Duodenal mucosa (tissue), 2 donors: ENCODE results near the gene KCNH6.

Source experiments
- H3K27ac ChIP-seq: one replicate; pipeline ENCODE4 v1.7.0; 2013; ENCODE audit warnings: low read depth, low read length
- H3K27me3 ChIP-seq, 2 donors: one replicate each; pipeline ENCODE4 v1.7.0; 2013; ENCODE audit warnings: low read length in 2 of 2, control low read depth in 1 of 2; ENCODE audit not compliant: insufficient read depth in 2 of 2, control insufficient read depth in 1 of 2
- H3K36me3 ChIP-seq, 2 donors: one replicate each; pipeline ENCODE4 v1.7.0; 2013; ENCODE audit warnings: low read length in 2 of 2, control low read depth in 1 of 2; ENCODE audit not compliant: insufficient read depth in 2 of 2, control insufficient read depth in 1 of 2
- H3K4me1 ChIP-seq, 2 donors: one replicate each; pipeline ENCODE4 v1.7.0; 2013; ENCODE audit warnings: low read length in 2 of 2, control low read depth in 1 of 2; ENCODE audit not compliant: insufficient read depth in 2 of 2, control insufficient read depth in 1 of 2
- H3K4me3 ChIP-seq, 2 donors: one replicate each; pipeline ENCODE4 v1.7.0; 2013; ENCODE audit warnings: low read length in 2 of 2, low read depth in 1 of 2
- H3K9ac ChIP-seq, 2 donors: one replicate each; pipeline ENCODE4 v1.7.0; 2013; ENCODE audit warnings: low read length in 2 of 2, low read depth in 1 of 2
- H3K9me3 ChIP-seq, 2 donors: one replicate each; pipeline ENCODE4 v1.7.0; 2013; ENCODE audit warnings: low read length in 2 of 2, control low read depth in 1 of 2; ENCODE audit not compliant: control insufficient read depth in 1 of 2

Gene KCNH6

GRCh38 chr17:63523253-63523855 lies at the start of gene KCNH6:
TSS of gene KCNH6 (plus strand) at chr17:63523358. CDS start at chr17:63523414, 56 bp downstream.
- H3K4me3 ChIP-seq, result peak within 1 kb of the TSS; percentile 14 to 21
- H3K9me3 ChIP-seq, result no peaks in the 10 kb centered on the region

GRCh38 chr17:63474174-63474573 lies 49.0 kb upstream of the KCNH6 start:
- peaks cover 0 to 3% of the 10 kb centered on the region in 2 donors for H3K36me3 ChIP-seq
- H3K9me3 ChIP-seq, result no peaks in the 10 kb centered on the region
- no peaks in the 10 kb centered on the region for H3K27me3 ChIP-seq
- H3K27ac ChIP-seq, result no peak overlapping the region
- H3K4me1 ChIP-seq, result peaks cover 20 to 34% of the 10 kb centered on the region in 2 donors
- H3K9ac ChIP-seq, result no peak overlapping the region
- H3K4me3 ChIP-seq, result no peak overlapping the region

More at GRCh38 chr17:63523253-63523855, at the start of gene KCNH6:
- H3K36me3 ChIP-seq, result no peaks in the 10 kb centered on the region
- no peak within 1 kb of the TSS for H3K9ac ChIP-seq
- no peak within 1 kb of the TSS for H3K27ac ChIP-seq
- H3K4me1 ChIP-seq, result peaks cover 28 to 35% of the 10 kb centered on the region in 2 donors
- peaks cover 6 to 8% of the 10 kb centered on the region in 2 donors for H3K27me3 ChIP-seq

- H3K4me3 ChIP-seq, result no peak overlapping the region
- no peak overlapping the region for H3K9ac ChIP-seq
- no peaks in the 10 kb centered on the region for H3K9me3 ChIP-seq
- no peak overlapping the region for H3K27ac ChIP-seq
- H3K36me3 ChIP-seq, result peaks cover 3 to 6% of the 10 kb centered on the region in 2 donors
- no peaks in the 10 kb centered on the region for H3K27me3 ChIP-seq
- peaks cover 21 to 37% of the 10 kb centered on the region in 2 donors for H3K4me1 ChIP-seq
Measured at GRCh38 chr17:63474586-63475460, 48.3 kb upstream of the KCNH6 start.

GRCh38 chr17:63475491-63476412 lies 47.4 kb upstream of the KCNH6 start:
- H3K9ac ChIP-seq, result peak overlapping the region in 1 of 2 donors; percentile 10
- peaks cover 21 to 37% of the 10 kb centered on the region in 2 donors for H3K4me1 ChIP-seq
- H3K36me3 ChIP-seq, result peaks cover 6 to 14% of the 10 kb centered on the region in 2 donors
- H3K27me3 ChIP-seq, result no peaks in the 10 kb centered on the region
- H3K27ac ChIP-seq, result no peak overlapping the region
- no peaks in the 10 kb centered on the region for H3K9me3 ChIP-seq
- H3K4me3 ChIP-seq, result peak overlapping the region; percentile 35 to 50

GRCh38 chr17:63476459-63476853 lies 46.7 kb upstream of the KCNH6 start:
- H3K4me3 ChIP-seq, result peak overlapping the region; percentile 62 to 76
- H3K36me3 ChIP-seq, result peaks cover 6 to 16% of the 10 kb centered on the region in 2 donors
- H3K9me3 ChIP-seq, result no peaks in the 10 kb centered on the region
- no peaks in the 10 kb centered on the region for H3K27me3 ChIP-seq
- H3K4me1 ChIP-seq, result peaks cover 21 to 37% of the 10 kb centered on the region in 2 donors
- H3K27ac ChIP-seq, result no peak overlapping the region
- H3K9ac ChIP-seq, result peak overlapping the region in 1 of 2 donors; percentile 10

GRCh38 chr17:63476854-63477479 lies 46.2 kb upstream of the KCNH6 start, which contains the start of gene ACE:
TSS of gene ACE (plus strand) at chr17:63477061. CDS start at chr17:63477095, 34 bp downstream.
- H3K36me3 ChIP-seq, result peaks cover 6 to 16% of the 10 kb centered on the region in 2 donors
- no peaks in the 10 kb centered on the region for H3K27me3 ChIP-seq
- peak within 1 kb of the TSS; percentile 56 for H3K27ac ChIP-seq
- H3K4me1 ChIP-seq, result peaks cover 21 to 37% of the 10 kb centered on the region in 2 donors
- no peaks in the 10 kb centered on the region for H3K9me3 ChIP-seq
- H3K9ac ChIP-seq, result peak within 1 kb of the TSS; percentile 56 to 64
- peak within 1 kb of the TSS; percentile 72 to 76 for H3K4me3 ChIP-seq

GRCh38 chr17:63477480-63478440 lies 45.4 kb upstream of the KCNH6 start:
- Histone ChIP-seq H3K4me3 (peak overlapping the region; percentile 72 to 76), H3K27ac (peak overlapping the region; percentile 32), H3K36me3 (peaks cover 11 to 23% of the 10 kb centered on the region in 2 donors), H3K4me1 (peaks cover 21 to 37% of the 10 kb centered on the region in 2 donors), H3K9me3 (no peaks in the 10 kb centered on the region), H3K9ac (peak overlapping the region; percentile 56 to 64), H3K27me3 (no peaks in the 10 kb centered on the region)

- H3K9ac ChIP-seq, result peak overlapping the region; percentile 56 to 63
- H3K4me3 ChIP-seq, result peak overlapping the region; percentile 72 to 76
Measured at GRCh38 chr17:63478814-63479494, 44.2 kb upstream of the KCNH6 start.

More at GRCh38 chr17:63478814-63479494, 44.2 kb upstream of the KCNH6 start:
- H3K36me3 ChIP-seq, result peaks cover 15 to 30% of the 10 kb centered on the region in 2 donors
- H3K27ac ChIP-seq, result no peak overlapping the region
- peaks cover 17 to 36% of the 10 kb centered on the region in 2 donors for H3K4me1 ChIP-seq
- H3K27me3 ChIP-seq, result no peaks in the 10 kb centered on the region
- H3K9me3 ChIP-seq, result no peaks in the 10 kb centered on the region
